ENCODE results near the gene STAG1.
"Not testable (repeated sequence)": the region's sequence is repeated elsewhere in the genome, so short reads cannot be mapped to it uniquely, and the experiment has no call there.

The STAG1 gene

DNA sequence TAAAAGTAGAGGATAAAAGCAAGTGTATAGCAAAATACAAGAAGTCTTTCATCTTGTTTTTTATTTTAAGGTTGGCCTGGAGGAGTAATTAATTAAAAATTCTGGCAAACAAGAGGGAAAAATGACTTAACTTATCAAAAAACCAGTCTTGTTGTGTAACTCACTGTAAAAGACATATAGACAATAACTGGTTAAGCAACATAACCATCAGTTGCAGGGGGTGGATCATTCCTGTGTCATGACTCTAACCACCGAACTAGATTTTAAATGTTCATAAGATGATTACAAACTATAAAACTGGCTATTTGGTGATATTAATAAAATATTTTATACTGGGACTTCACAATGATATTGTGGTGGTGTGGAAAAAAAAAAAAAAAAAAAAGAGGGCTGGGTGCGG, 130.6 kb downstream of the STAG1 start:
- no peaks in the 10 kb centered on the region for H3K9me3 Mint-ChIP-seq
- no peak overlapping the region for H3K27ac Mint-ChIP-seq
- H3K36me3 Mint-ChIP-seq, result peaks cover 23% of the 10 kb centered on the region
- no peak overlapping the region for H3K4me3 Mint-ChIP-seq
- no peaks in the 10 kb centered on the region for H3K27me3 Mint-ChIP-seq
- H3K4me1 Mint-ChIP-seq, result peaks cover 31% of the 10 kb centered on the region

DNA sequence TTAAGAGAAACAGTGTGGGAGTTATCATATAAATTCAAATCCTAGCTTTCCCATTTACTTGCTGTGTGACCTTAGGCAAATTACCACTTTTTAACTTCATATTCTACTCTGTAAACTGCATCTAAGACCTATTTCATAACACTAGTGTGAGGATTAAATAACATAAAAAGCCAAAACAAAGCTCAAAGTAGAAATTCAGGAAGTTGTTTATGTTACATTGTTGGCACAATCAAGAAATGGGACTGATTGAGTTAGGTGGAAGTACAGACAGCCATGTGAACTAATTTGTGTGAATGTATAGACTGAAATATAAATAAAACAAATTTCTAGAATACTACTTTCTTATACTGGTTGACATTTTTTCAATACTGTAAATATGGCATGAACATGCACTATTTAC, 131.7 kb downstream of the STAG1 start:
- no peaks in the 10 kb centered on the region for H3K9me3 Mint-ChIP-seq
- H3K27me3 Mint-ChIP-seq, result no peaks in the 10 kb centered on the region
- H3K27ac Mint-ChIP-seq, result no peak overlapping the region
- peaks cover 26% of the 10 kb centered on the region for H3K4me1 Mint-ChIP-seq
- H3K4me3 Mint-ChIP-seq, result no peak overlapping the region
- peaks cover 22% of the 10 kb centered on the region for H3K36me3 Mint-ChIP-seq

DNA sequence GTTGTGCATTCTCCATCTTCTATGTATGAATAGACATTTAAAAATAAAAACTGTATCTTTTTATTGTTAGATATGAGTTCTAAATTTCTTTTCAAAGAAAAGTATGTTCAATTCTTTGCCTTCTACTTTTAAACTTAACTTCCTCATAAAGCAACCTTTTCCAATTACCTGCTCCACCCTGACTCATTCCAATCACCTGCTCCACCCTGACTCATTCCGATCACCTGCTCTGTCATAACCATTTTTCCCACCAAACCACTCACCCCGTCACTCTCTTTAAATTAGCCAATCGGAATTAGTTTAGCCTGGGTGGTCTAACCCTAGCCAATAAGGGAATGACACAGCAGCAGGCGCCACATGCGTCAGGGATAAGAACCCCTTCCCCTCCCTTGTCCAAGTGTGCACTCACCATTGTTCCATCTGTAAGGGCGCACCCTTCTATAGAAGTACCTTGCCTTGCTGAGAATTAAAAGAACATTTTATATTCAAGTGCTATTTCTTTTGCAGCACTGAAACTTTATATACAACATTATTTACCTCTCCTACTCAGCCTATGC, 134.1 kb downstream of the STAG1 start:
- H3K36me3 Mint-ChIP-seq, result peaks cover 22% of the 10 kb centered on the region
- H3K27ac Mint-ChIP-seq, result not testable (repeated sequence)

DNA sequence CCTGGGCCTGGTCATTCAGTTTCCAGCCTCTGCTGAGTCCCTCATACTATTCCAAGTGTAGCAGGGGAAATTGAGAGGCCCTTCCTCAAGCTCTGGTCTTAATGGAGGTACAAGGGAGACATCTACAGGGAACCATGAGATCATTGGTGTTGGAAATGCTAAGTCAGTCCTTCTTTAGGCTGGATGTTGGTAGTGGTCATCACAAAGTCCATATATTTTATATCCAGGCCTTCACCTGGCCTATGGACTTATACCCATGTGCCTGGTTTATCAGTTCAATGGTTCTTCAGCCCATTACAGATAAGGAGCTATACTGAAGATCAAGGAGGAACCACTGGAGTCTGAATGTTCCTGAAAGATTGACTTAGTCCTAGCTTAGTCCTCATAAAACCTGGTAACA, 135.0 kb downstream of the STAG1 start:
- H3K27ac Mint-ChIP-seq, result no peak overlapping the region
- H3K27me3 Mint-ChIP-seq, result no peaks in the 10 kb centered on the region
- peaks cover 17% of the 10 kb centered on the region for H3K36me3 Mint-ChIP-seq
- H3K4me1 Mint-ChIP-seq, result peaks cover 12% of the 10 kb centered on the region
- H3K4me3 Mint-ChIP-seq, result no peak overlapping the region
- H3K9me3 Mint-ChIP-seq, result no peaks in the 10 kb centered on the region

More for the DNA sequence above, 134.1 kb downstream of the STAG1 start:
- H3K4me3 Mint-ChIP-seq, H3K9me3 Mint-ChIP-seq, H3K27me3 Mint-ChIP-seq: not testable (repeated sequence)
- H3K4me1 Mint-ChIP-seq, result peaks cover 15% of the 10 kb centered on the region

DNA sequence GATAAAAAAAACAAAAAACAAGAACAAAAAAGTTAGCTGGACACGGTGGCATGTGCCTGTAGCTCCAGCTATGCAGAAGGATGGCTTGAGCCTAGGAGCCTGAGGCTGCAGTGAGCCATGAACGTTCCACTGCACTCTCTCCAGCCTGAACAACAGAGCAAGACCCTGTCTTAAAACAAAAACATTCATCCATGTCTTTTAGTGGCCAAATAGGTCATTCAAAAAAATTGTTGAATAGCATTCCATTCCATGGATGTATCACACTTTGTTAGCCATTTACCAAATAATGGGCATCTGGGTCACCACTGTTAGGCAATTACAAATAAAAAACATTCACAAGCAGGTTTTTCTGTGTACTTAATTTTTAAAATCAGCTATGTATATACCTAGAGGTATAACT, 139.7 kb downstream of the STAG1 start:
- Mint-ChIP-seq H3K4me3 (no peak overlapping the region), H3K27ac (no peak overlapping the region), H3K4me1 (peaks cover 3% of the 10 kb centered on the region), H3K36me3 (peaks cover 7% of the 10 kb centered on the region), H3K9me3 (no peaks in the 10 kb centered on the region), H3K27me3 (no peaks in the 10 kb centered on the region)

DNA sequence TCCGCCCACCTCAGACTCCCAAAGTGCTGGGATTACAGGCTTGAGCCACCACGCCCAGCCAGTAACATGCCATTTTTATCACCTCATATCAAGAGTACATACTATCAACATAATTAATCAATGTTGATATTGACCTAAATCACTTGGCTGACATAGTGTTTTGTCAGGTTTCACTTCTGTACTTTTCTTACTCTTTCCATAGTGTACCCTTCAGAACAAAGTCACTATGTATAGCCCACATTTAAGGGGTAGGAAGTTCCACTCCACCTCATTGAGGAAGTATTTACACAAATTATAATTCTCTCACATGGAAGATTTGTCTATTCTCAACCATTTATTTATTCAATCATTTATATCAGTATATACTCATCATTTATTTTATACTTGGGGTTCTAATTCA, 145.2 kb downstream of the STAG1 start:
- H3K4me3 Mint-ChIP-seq, result no peak overlapping the region
- H3K27me3 Mint-ChIP-seq, result no peaks in the 10 kb centered on the region
- no peak overlapping the region for H3K27ac Mint-ChIP-seq
- peaks cover 10% of the 10 kb centered on the region for H3K4me1 Mint-ChIP-seq
- H3K36me3 Mint-ChIP-seq, result peaks cover 16% of the 10 kb centered on the region
- H3K9me3 Mint-ChIP-seq, result no peaks in the 10 kb centered on the region

DNA sequence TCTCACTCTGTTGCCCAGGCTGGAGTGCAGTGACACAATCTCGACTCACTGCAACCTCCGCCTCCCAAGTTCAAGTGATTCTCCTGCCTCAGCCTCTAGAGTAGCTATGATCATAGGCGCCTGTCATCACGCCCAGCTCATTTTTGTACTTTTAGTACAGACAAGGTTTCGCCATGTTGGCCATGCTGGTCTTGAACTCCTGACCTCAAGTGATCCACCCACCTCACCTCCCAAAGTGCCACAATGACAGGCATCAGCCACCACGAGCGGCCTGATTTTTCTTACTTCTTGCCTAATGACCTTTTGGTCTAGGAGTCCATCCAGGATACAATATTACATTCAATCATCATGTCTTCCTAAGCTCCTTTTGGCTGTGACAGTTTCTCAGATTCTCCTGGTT, 146.0 kb downstream of the STAG1 start:
- H3K4me3 Mint-ChIP-seq, result not testable (repeated sequence)

DNA sequence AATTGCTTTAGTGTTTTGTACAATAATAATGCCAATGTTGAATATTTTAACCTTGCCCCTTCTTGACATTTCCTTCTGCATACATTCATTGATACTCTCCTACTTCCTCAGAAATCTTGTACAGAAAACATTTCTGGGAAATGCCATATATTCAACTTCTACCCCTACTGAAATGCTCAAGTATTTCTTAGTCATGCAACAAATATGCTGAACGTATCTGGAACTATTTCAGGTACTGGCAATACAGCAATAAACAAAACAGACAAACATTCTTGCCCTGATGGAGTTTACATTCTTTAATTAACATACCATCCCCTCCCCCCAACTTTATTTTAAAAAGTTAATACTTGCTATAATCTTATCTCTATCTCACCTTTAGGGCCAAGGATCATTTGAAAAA, 147.2 kb downstream of the STAG1 start:
- no peaks in the 10 kb centered on the region for H3K9me3 Mint-ChIP-seq
- H3K27me3 Mint-ChIP-seq, result no peaks in the 10 kb centered on the region
- peaks cover 11% of the 10 kb centered on the region for H3K4me1 Mint-ChIP-seq
- no peak overlapping the region for H3K27ac Mint-ChIP-seq
- H3K4me3 Mint-ChIP-seq, result no peak overlapping the region
- H3K36me3 Mint-ChIP-seq, result peaks cover 24% of the 10 kb centered on the region

More for the DNA sequence above, 146.0 kb downstream of the STAG1 start:
- Mint-ChIP-seq H3K27ac (peak overlapping the region; percentile 43), H3K4me1 (peaks cover 10% of the 10 kb centered on the region), H3K36me3 (peaks cover 18% of the 10 kb centered on the region)
- H3K27me3 Mint-ChIP-seq, H3K9me3 Mint-ChIP-seq: not testable (repeated sequence)

DNA sequence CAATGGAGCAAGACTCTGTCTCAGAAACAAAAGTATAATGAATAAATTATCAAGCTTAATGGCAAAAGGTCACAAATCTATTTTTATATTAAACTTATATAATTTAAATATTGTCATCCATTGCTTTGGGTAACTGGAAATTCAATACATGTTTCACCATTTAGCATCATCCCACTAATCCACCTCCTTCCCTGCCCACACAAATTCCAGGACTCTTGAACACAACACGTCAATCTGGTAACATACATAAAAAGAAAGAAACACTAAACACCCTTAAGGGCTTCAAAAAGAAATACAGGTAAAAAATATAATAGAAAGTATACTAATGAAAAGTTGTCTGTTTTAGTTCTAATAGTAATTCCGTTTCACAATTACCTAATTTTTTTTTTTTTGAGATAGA, 149.4 kb downstream of the STAG1 start:
- Mint-ChIP-seq H3K9me3 (no peaks in the 10 kb centered on the region), H3K4me1 (peaks cover 28% of the 10 kb centered on the region), H3K4me3 (no peak overlapping the region), H3K27ac (no peak overlapping the region), H3K36me3 (peaks cover 29% of the 10 kb centered on the region), H3K27me3 (no peaks in the 10 kb centered on the region)

DNA sequence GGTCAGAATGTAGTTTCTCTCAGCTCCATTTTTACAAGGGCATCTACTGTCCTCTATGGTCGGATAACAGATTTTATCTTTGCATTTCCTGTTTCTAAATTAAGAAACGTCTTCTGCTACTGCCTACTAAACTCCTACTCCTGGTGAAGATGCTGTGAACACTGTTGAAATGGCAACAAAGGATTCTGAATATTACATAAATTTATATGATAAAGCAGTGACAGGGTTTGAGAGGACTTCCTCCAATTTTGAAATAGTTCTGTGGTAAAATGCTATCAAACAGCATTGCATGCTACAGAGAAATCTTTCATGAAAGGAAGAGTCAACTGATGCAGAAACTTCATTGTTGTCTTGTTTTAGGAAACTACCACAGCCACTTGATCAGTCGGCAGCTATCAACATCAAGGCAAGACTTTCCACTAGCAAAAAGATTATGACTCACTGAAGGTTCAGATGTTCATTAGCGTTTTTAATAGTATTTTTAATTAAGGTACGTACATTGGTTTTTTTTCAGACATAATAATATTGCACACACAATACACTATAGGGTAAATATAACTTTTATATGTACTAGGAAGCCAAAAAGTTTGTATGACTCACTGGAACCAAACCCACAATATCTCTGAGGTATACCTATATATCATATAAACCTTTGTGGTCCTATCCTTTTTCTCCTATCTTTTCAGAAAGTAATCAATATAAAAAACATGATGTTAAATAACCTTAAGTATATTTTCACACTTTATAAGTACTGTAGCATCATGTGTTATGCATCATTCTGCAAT, 156.1 kb downstream of the STAG1 start:
- Mint-ChIP-seq H3K9me3 (no peaks in the 10 kb centered on the region), H3K4me3 (no peak overlapping the region), H3K27ac (no peak overlapping the region), H3K27me3 (no peaks in the 10 kb centered on the region), H3K36me3 (peaks cover 26% of the 10 kb centered on the region), H3K4me1 (peaks cover 51% of the 10 kb centered on the region)

DNA sequence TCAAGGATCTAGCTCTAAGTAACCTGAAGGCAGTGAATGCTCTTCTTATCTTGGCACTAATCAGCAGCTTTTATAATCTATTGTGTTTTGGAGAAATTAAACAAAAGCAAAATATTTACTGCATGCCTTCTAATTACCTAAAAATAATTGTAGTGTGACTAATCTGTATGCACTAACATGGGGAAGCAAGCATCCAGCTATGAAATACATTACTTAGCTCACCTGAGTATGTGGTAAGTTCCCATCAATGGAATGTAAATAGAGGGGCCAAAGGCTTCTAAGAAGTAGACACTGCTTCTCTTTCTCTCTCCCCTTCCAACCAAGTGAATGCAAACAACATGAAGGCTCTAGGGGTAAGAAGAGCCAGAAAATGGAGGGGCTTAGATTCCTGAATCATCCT, 165.6 kb downstream of the STAG1 start:
- H3K36me3 Mint-ChIP-seq, result peaks cover 17% of the 10 kb centered on the region
- no peaks in the 10 kb centered on the region for H3K4me1 Mint-ChIP-seq
- H3K27ac Mint-ChIP-seq, result no peak overlapping the region
- no peaks in the 10 kb centered on the region for H3K9me3 Mint-ChIP-seq
- no peak overlapping the region for H3K4me3 Mint-ChIP-seq
- no peaks in the 10 kb centered on the region for H3K27me3 Mint-ChIP-seq

DNA sequence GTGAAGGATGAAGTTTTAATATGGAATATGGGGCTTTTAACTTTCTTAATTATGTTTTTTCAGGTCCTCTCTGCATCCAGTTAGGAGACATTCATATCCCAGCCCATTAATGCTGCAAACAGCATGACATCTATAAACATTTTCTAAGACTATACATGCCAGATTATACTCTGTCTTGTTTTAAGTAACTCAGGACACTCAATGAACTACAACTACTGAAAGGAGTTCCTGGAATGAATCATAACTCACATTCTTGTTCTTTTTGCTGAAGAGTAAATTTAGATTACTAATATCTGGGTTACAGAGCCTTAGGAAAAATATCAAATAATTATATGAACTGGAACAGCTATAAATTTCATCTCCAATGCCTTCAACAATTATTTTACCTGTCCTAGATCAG, 167.4 kb downstream of the STAG1 start:
- Mint-ChIP-seq H3K4me3 (no peak overlapping the region), H3K27ac (no peak overlapping the region), H3K4me1 (no peaks in the 10 kb centered on the region), H3K27me3 (no peaks in the 10 kb centered on the region), H3K36me3 (peaks cover 19% of the 10 kb centered on the region), H3K9me3 (no peaks in the 10 kb centered on the region)

DNA sequence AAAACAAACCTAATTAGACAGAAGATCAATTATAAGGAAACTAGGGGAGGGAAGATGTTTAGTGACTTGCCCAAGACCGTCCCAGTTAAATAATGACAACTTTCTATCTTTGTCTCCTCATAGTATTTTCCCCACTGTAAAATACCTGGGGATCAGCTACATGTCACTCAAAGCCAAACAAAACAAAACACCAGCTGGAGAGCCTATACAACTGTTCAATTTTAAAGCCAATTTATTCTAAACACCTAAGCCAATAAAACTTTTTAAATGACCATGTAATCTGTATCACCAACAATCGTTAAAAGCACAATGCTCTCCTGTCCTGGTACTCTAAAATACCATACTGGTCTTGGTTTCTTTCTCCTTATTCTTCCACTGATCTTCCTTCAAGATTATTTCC, 168.4 kb downstream of the STAG1 start:
- Mint-ChIP-seq H3K4me3 (no peak overlapping the region), H3K9me3 (no peaks in the 10 kb centered on the region), H3K27ac (no peak overlapping the region), H3K4me1 (no peaks in the 10 kb centered on the region), H3K27me3 (no peaks in the 10 kb centered on the region), H3K36me3 (peaks cover 21% of the 10 kb centered on the region)

DNA sequence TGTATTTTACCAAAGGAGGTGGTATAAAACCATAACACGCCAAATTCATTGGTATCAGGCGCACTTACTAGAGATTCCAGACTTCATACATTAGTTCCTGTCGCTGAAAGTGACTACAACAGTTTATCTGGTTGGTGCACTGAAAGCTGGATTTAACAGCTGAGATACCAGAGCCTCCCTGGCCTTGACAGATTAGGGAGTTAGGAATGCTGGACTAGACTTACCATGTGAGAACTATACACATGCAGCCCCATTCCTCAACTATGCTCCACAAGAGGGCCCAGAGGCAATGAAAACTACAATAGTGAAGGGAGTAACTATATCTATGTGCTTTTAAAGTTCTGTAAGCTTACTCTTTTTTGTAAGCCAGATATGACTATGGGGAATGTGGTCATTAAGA, 174.4 kb downstream of the STAG1 start:
- Mint-ChIP-seq H3K9me3 (no peaks in the 10 kb centered on the region), H3K4me1 (no peaks in the 10 kb centered on the region), H3K4me3 (no peak overlapping the region), H3K27ac (no peak overlapping the region), H3K36me3 (peaks cover 15% of the 10 kb centered on the region), H3K27me3 (no peaks in the 10 kb centered on the region)

DNA sequence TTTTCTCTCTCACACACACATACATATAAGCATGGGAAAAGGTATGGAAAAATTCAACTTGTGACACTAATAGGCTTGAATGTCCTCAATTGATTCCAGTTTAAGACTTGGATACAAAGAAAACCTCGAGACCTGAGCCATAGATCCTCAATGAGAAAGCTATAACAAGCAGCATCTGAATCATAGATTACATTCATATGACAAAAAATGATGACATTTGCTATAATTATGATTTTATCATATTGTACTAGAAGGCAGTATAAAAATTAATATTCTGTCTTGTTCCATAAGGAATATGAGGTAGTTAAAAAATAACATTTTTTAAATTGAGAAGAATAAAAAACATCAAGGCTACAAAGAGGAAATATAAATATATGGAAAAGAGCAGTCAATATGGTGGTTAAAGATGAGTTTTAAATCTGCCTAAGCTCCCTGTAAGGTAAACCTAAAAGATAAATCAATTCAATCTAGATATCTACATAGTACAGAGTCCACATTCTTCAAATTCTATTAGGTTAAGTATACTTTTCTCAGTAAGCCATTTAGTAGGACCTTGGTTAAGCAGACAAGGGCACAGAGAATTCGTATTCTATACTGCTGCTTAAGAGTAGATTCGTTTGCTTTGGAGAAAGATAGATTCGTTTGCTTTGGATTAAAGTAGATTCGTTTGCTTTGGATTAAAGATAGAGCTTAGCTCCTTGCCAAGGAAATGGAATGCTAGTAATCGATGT, 175.7 kb downstream of the STAG1 start:
- Mint-ChIP-seq H3K4me3 (no peak overlapping the region), H3K9me3 (no peaks in the 10 kb centered on the region), H3K27ac (no peak overlapping the region), H3K4me1 (no peaks in the 10 kb centered on the region), H3K36me3 (peaks cover 15% of the 10 kb centered on the region), H3K27me3 (no peaks in the 10 kb centered on the region)

DNA sequence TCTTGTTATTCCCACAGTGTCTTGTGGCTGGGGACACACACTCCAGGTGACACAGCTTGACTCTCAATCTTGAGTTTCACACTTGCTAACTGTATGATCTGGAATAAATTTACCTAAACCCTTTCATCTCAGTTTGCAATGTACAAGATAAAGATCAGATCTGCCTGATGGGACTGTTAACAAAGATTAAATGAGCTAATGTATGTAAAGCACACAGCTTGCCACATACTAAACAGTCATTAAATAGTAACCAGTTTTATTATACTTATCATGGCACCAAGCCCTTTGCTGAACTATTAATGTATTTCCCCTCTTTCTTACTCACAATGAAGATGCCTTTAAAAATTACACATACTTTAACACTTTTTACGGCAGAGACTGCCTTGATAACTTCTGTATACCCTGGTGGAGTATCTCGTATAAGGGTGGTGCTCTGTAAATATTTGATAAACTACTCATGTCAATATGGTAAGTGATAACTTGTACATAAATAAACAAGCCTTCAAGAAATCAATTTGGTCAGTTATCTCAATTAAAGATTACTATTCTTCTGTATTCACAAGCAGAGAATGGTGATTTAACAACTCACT, 184.5 kb downstream of the STAG1 start:
- H3K27ac Mint-ChIP-seq, result no peak overlapping the region
- peaks cover 14% of the 10 kb centered on the region for H3K4me1 Mint-ChIP-seq
- H3K36me3 Mint-ChIP-seq, result peaks cover 35% of the 10 kb centered on the region
- no peak overlapping the region for H3K4me3 Mint-ChIP-seq
- H3K27me3 Mint-ChIP-seq, result no peaks in the 10 kb centered on the region
- peaks cover 9% of the 10 kb centered on the region for H3K9me3 Mint-ChIP-seq

All from activated naive CD4-positive, alpha-beta T cell treated with anti-CD3 and anti-CD28 coated beads, Interleukin-2, amount 50 U/mL, for 24 hours (primary cell).